PC-9 (cell line): ENCODE data around the gene AKNAD1. TPM values are rescaled to one million over a fixed set of nuclear protein-coding genes. Genes with fewer than 3 reads are reported as not detected.

Experiments
- Bru-seq: library from RNA; stranded (reverse); fragments of 400-500 nt; gene quantifications from one replicate; lab custom pipeline; 2021; lab: Mats Ljungman, UMichigan
- BruChase-seq, 2 experiments: library from RNA; stranded (reverse); fragments of 400-500 nt; gene quantifications; one replicate each; lab custom pipeline; 2021; lab: Mats Ljungman, UMichigan
- BruUV-seq: library from RNA; stranded (reverse); fragments of 400-500 nt; replicated peaks from 2 replicates; lab custom pipeline; 2021; lab: Mats Ljungman, UMichigan
- CTCF ChIA-PET: fragments of 300-600 bp; sonication (Branson Sonifier 250); formaldehyde crosslinking; loops from one replicate; lab custom pipeline; 2022; ENCODE audit warnings: antibody characterized with exemption; lab: Charles Lee
- POLR2A ChIA-PET: fragments of 300-600 bp; sonication (Branson Sonifier 250); formaldehyde crosslinking; loops from one replicate; lab custom pipeline; 2022; ENCODE audit warnings: antibody characterized with exemption; ENCODE audit not compliant: unreplicated experiment; lab: Charles Lee
- DNase-seq, 2 experiments: peaks; one replicate each; pipeline versions ENCODE4 v3.0.0 to v3.0.0-alpha.2; 2015 to 2022; ENCODE audit warnings: mixed read lengths in 1 of 2
- H2AFZ ChIP-seq: fragments of 200-600 bp; sonication (generic); 2 replicates; pipeline ENCODE4 v1.8.1; 2017; ENCODE audit warnings: antibody characterized with exemption
- H3F3A ChIP-seq: fragments of 200-600 bp; sonication (generic); 2 replicates; pipeline ENCODE4 v1.8.1; 2017; ENCODE audit warnings: antibody characterized with exemption, mild to moderate bottlenecking, low read depth; ENCODE audit not compliant: insufficient read depth
- H3K27ac ChIP-seq: fragments of 200-600 bp; sonication (generic); 2 replicates; pipeline ENCODE4 v1.6.1; 2016; ENCODE audit warnings: mixed run types
- H3K27me3 ChIP-seq: fragments of 200-600 bp; sonication (generic); 2 replicates; pipeline ENCODE4 v1.6.1; 2016; ENCODE audit warnings: low read depth, mixed run types; ENCODE audit not compliant: insufficient read depth
- H3K36me3 ChIP-seq: fragments of 200-600 bp; sonication (generic); 2 replicates; pipeline ENCODE4 v1.6.1; 2016; ENCODE audit warnings: low read depth, mixed run types
- H3K4me1 ChIP-seq: fragments of 200-600 bp; sonication (generic); replicated peaks from 2 replicates; pipeline ENCODE4 v1.6.1; 2016; ENCODE audit warnings: mixed run types; ENCODE audit not compliant: insufficient read depth
- H3K4me2 ChIP-seq: fragments of 200-600 bp; sonication (generic); 2 replicates; pipeline ENCODE4 v1.6.1; 2017; ENCODE audit warnings: mixed run types
- H3K4me3 ChIP-seq: fragments of 200-600 bp; sonication (generic); 2 replicates; pipeline ENCODE4 v1.6.1; 2016; ENCODE audit warnings: mixed run types
- H3K79me2 ChIP-seq: fragments of 200-600 bp; sonication (generic); 2 replicates; pipeline ENCODE4 v1.6.1; 2017; ENCODE audit warnings: low read depth, mixed run types
- H3K9me2 ChIP-seq: fragments of 200-600 bp; sonication (generic); 2 replicates; pipeline ENCODE4 v1.8.1; 2017; ENCODE audit warnings: mild to moderate bottlenecking; ENCODE audit not compliant: insufficient read depth
- H3K9me3 ChIP-seq: fragments of 200-600 bp; sonication (generic); 2 replicates; pipeline ENCODE4 v1.8.1; 2016; ENCODE audit warnings: low read depth; ENCODE audit not compliant: insufficient read depth
- H4K20me1 ChIP-seq: fragments of 200-600 bp; sonication (generic); 2 replicates; pipeline ENCODE4 v1.8.1; 2017; ENCODE audit not compliant: insufficient read depth
- CTCF ChIP-seq: fragments of 200-600 bp; sonication (generic); conservative IDR thresholded peaks from 2 replicates; pipeline ENCODE4 v1.6.1; 2017; ENCODE audit warnings: mixed run types, antibody characterized with exemption, mild to moderate bottlenecking, moderate library complexity
- EZH2 ChIP-seq: fragments of 200-600 bp; sonication (generic); IDR thresholded peaks from 2 replicates; pipeline ENCODE4 v1.8.0; 2017; ENCODE audit warnings: antibody characterized with exemption, low read depth
- intact Hi-C: fragments of 100-400 bp; cut with micrococcal nuclease; formaldehyde crosslinking; loops from one replicate; pipeline ENCODE4 v1.10.0; 2022; ENCODE audit not compliant: unreplicated experiment
- long read RNA-seq: library from polyadenylated mRNA; stranded (forward); transcript quantifications from one replicate; pipeline ENCODE4 v2.0.0, GENCODE V29; 2022
- total RNA-seq: library from RNA; stranded (reverse); gene quantifications from 2 replicates; pipeline ENCODE4 v1.2.3, GENCODE V29; 2021

The AKNAD1 gene
- total RNA-seq (not detected in 2 replicates), Bru-seq, nascent RNA (percentile 6 among the genes with signal in this experiment), BruChase-seq, experiment 1, labeled RNA remaining after a 2-hour chase (percentile 7 among the genes with signal in this experiment), BruChase-seq, experiment 2, labeled RNA remaining after a 6-hour chase (not detected)
- long read RNA-seq = 0 reads

DNA sequence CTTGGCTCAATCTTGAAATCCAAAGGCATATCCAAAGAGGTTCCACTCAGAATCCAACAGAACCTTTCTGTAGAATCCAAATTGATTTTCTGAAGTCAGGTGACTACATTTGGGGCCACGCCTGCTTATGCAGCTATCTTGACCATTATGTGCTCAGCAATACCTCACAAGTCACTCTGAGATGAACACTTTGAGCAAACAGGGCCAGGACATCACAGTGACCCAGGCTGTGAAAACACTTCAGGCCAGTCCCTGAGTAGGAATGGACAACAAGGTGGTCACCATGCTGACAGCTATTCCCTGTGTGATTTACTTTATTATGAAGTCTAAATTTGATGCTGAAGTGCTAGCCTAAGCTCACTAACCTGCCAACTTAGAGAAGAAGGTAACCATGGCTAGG lies at the start of gene AKNAD1:
TSS of gene AKNAD1 (minus strand) at position 101 of the 400 bp plus-strand sequence. CDS start 4,430 bp downstream, outside the sequence.
- H3K4me3 ChIP-seq = no peak within 1 kb of the TSS
- no peak within 1 kb of the TSS for H2AFZ ChIP-seq
- no peaks in the 10 kb centered on the region for H3F3A ChIP-seq
- ChIA-PET POLR2A (no interaction called here), CTCF (no interaction called here)
- no peak for DNase-seq
- no peaks in the 10 kb centered on the region for H4K20me1 ChIP-seq
- no peaks in the 10 kb centered on the region for H3K36me3 ChIP-seq
- H3K9me3 ChIP-seq = no peaks in the 10 kb centered on the region
- no peak within 1 kb of the TSS for H3K27ac ChIP-seq
- intact Hi-C loops = no loop called here
- no peak within 1 kb of the TSS for H3K4me2 ChIP-seq
- no peaks in the 10 kb centered on the region for H3K9me2 ChIP-seq
- no peaks in the 10 kb centered on the region for H3K27me3 ChIP-seq
- no peak for TF ChIP-seq EZH2
- no peak for TF ChIP-seq CTCF
- no peaks in the 10 kb centered on the region for H3K79me2 ChIP-seq
- BruUV-seq = no TSS peak
- no peaks in the 10 kb centered on the region for H3K4me1 ChIP-seq

DNA sequence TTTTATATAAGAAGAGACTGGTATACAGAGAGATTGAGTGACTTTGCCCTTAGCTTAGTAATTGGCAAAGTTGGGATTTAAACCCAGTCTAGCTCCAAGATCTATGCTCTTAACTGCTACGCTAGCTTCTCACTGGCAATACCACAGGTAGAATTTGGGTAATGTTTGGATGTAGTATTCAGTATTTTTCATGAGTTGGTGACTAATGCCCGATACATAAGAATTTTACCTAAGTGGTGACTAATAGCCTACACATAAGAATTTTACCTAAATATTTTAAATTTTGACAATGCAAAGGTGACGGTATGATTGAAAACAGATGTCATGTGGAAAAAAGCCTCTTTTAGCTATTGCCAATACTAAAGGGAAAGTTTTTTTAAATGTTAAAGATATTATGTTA lies 44.2 kb upstream of the AKNAD1 start:
- no peak for TF ChIP-seq EZH2
- TF ChIP-seq CTCF = no peak
- Histone ChIP-seq H3K4me3 (no peak overlapping the region), H3K4me2 (no peak overlapping the region), H3K79me2 (no peaks in the 10 kb centered on the region), H3K9me3 (no peaks in the 10 kb centered on the region), H3K9me2 (no peaks in the 10 kb centered on the region), H3K27me3 (no peaks in the 10 kb centered on the region), H3K4me1 (no peaks in the 10 kb centered on the region), H4K20me1 (0 out of 2 replicates have a peak, but pooled peaks cover 3% of the 10 kb centered on the region), H3K27ac (no peak overlapping the region), H3K36me3 (peaks cover 25% of the 10 kb centered on the region), H2AFZ (no peak overlapping the region), H3F3A (peaks cover 13% of the 10 kb centered on the region; the same call in 1 of the 2 replicates)
- DNase-seq = no peak
- intact Hi-C loops = no loop called here
- ChIA-PET POLR2A (no interaction called here), CTCF (no interaction called here)
- no TSS peak for BruUV-seq

- no TSS peak for BruUV-seq
- H2AFZ ChIP-seq = no peak overlapping the region
- no peaks in the 10 kb centered on the region for H3K9me2 ChIP-seq
- intact Hi-C loops = loop anchor here (1.0 to 10.0 kb wide), 4 partner anchors 70 to 753 kb away; partner anchors contain the start of gene PRPF38B
- no peaks in the 10 kb centered on the region for H3K79me2 ChIP-seq
- ChIA-PET POLR2A (interaction anchor here (0.6 kb wide), 1 partner anchor 206 kb away, joined by 8 read pairs; no protein-coding TSS in a partner anchor), CTCF (interaction anchor here (0.7 to 2.3 kb wide), 2 partner anchors 70 to 348 kb away, joined by 3 to 8 read pairs; no protein-coding TSS in a partner anchor)
- peaks cover 13% of the 10 kb centered on the region; the same call in 1 of the 2 replicates for H3F3A ChIP-seq
- no peak overlapping the region for H3K4me3 ChIP-seq
- 0 out of 2 replicates have a peak, but pooled peaks cover 3% of the 10 kb centered on the region for H4K20me1 ChIP-seq
- H3K4me2 ChIP-seq = no peak overlapping the region
- no peaks in the 10 kb centered on the region for H3K27me3 ChIP-seq
- no peaks in the 10 kb centered on the region for H3K9me3 ChIP-seq
- no peaks in the 10 kb centered on the region for H3K4me1 ChIP-seq
- H3K27ac ChIP-seq = no peak overlapping the region
- peak in 1 of 2 experiments; percentile 77 for DNase-seq
- peaks cover 21% of the 10 kb centered on the region for H3K36me3 ChIP-seq
- TF ChIP-seq CTCF (peak; percentile 96), EZH2 (no peak)
Measured at GRCh38 chr1:108897865-108898720, 41.2 kb upstream of the AKNAD1 start.
